Mesothelial cell of epicardium (in vitro differentiated cells): ENCODE data around the gene RNF38. TPM values are rescaled to one million over a fixed set of nuclear protein-coding genes. Genes with fewer than 3 reads are reported as not detected.

Experiments
- DNase-seq, 2 experiments: peaks; one replicate each; pipeline ENCODE4 v3.0.0; 2021; ENCODE audit warnings: low spot score in 2 of 2; ENCODE audit not compliant: unreplicated experiment in 2 of 2
- H3K27ac Mint-ChIP-seq: 2 replicates; pipeline ENCODE4 v1.8.0; 2021; ENCODE audit warnings: mixed read lengths
- H3K27me3 Mint-ChIP-seq: 2 replicates; pipeline ENCODE4 v1.8.0; 2021; ENCODE audit warnings: low read depth, mixed read lengths
- H3K36me3 Mint-ChIP-seq: 2 replicates; pipeline ENCODE4 v1.8.0; 2021; ENCODE audit warnings: mixed read lengths
- H3K4me1 Mint-ChIP-seq: 2 replicates; pipeline ENCODE4 v1.8.0; 2021; ENCODE audit warnings: mixed read lengths
- H3K4me3 Mint-ChIP-seq: 2 replicates; pipeline ENCODE4 v1.8.0; 2021; ENCODE audit warnings: mild to moderate bottlenecking, moderate library complexity, mixed read lengths
- H3K9me3 Mint-ChIP-seq: 2 replicates; pipeline ENCODE4 v1.8.0; 2021; ENCODE audit warnings: mixed read lengths
- CTCF ChIP-seq: fragments of 200-600 bp; sonication (generic); IDR thresholded peaks from one replicate; pipeline ENCODE4 v1.5.0; 2021; ENCODE audit warnings: antibody characterized with exemption; ENCODE audit not compliant: unreplicated experiment
- total RNA-seq: library from RNA; stranded (reverse); gene quantifications from 3 replicates; pipeline ENCODE4 v1.2.1, GENCODE V29; 2021

Gene RNF38
- total RNA-seq, 1 donor from 2014 or later = 42.3 TPM

GRCh38 chr9:36341936-36342577 is 58.0 kb downstream of the RNF38 start:
- TF ChIP-seq CTCF = no peak
- no peak for DNase-seq
- no peaks in the 10 kb centered on the region for H3K9me3 Mint-ChIP-seq
- H3K36me3 Mint-ChIP-seq = peaks cover 60% of the 10 kb centered on the region
- no peak overlapping the region for H3K27ac Mint-ChIP-seq
- no peaks in the 10 kb centered on the region for H3K27me3 Mint-ChIP-seq
- no peak overlapping the region for H3K4me3 Mint-ChIP-seq
- no peaks in the 10 kb centered on the region for H3K4me1 Mint-ChIP-seq

GRCh38 chr9:36337865-36338264 is 62.2 kb downstream of the RNF38 start:
- H3K36me3 Mint-ChIP-seq = peaks cover 46% of the 10 kb centered on the region
- DNase-seq = no peak
- no peak for TF ChIP-seq CTCF
- no peaks in the 10 kb centered on the region for H3K4me1 Mint-ChIP-seq
- H3K9me3 Mint-ChIP-seq = no peaks in the 10 kb centered on the region
- H3K4me3 Mint-ChIP-seq = no peak overlapping the region
- H3K27me3 Mint-ChIP-seq = no peaks in the 10 kb centered on the region
- H3K27ac Mint-ChIP-seq = no peak overlapping the region

- TF ChIP-seq CTCF = no peak
- H3K4me3 Mint-ChIP-seq = no peak overlapping the region
- no peaks in the 10 kb centered on the region for H3K4me1 Mint-ChIP-seq
- H3K27me3 Mint-ChIP-seq = no peaks in the 10 kb centered on the region
- no peaks in the 10 kb centered on the region for H3K9me3 Mint-ChIP-seq
- no peak for DNase-seq
- peaks cover 38% of the 10 kb centered on the region for H3K36me3 Mint-ChIP-seq
- H3K27ac Mint-ChIP-seq = no peak overlapping the region
Measured at GRCh38 chr9:36337002-36337401, 63.1 kb downstream of the RNF38 start.

GRCh38 chr9:36336131-36336907 is 63.8 kb downstream of the RNF38 start:
- no peaks in the 10 kb centered on the region for H3K27me3 Mint-ChIP-seq
- no peak overlapping the region for H3K4me3 Mint-ChIP-seq

GRCh38 chr9:36332006-36332405 is 68.1 kb downstream of the RNF38 start:
- Mint-ChIP-seq H3K27me3 (no peaks in the 10 kb centered on the region), H3K4me3 (no peak overlapping the region), H3K4me1 (peaks cover 14% of the 10 kb centered on the region), H3K27ac (no peak overlapping the region), H3K9me3 (no peaks in the 10 kb centered on the region), H3K36me3 (peaks cover 10% of the 10 kb centered on the region)
- TF ChIP-seq CTCF = no peak
- no peak for DNase-seq

More at GRCh38 chr9:36336131-36336907, 63.8 kb downstream of the RNF38 start:
- Mint-ChIP-seq H3K9me3 (no peaks in the 10 kb centered on the region), H3K4me1 (no peaks in the 10 kb centered on the region), H3K27ac (no peak overlapping the region), H3K36me3 (peaks cover 35% of the 10 kb centered on the region)
- no peak for DNase-seq
- TF ChIP-seq CTCF = no peak
